GM12891 (cell line): ENCODE results near the gene TMPRSS13.

Experiments used
- DNase-seq: peaks from one replicate; pipeline ENCODE4 v3.0.0; 2011; ENCODE audit warnings: low spot score; ENCODE audit not compliant: insufficient read length
- FAIRE-seq: peaks from 2 replicates; lab custom pipeline; 2011; peaks lifted over from hg19 to GRCh38; lab: Jason Lieb, UNC
- PAX5 ChIP-seq: IDR thresholded peaks from 2 replicates; pipeline ENCODE4 v1.6.1; 2011; ENCODE audit warnings: low read length, moderate library complexity, mild to moderate bottlenecking; ENCODE audit not compliant: insufficient read depth, severe bottlenecking
- POLR2A ChIP-seq: IDR thresholded peaks from 2 replicates; pipeline ENCODE4 v1.6.1; 2011; ENCODE audit warnings: low read depth, low read length, control low read depth
- POLR2AphosphoS5 ChIP-seq: IDR thresholded peaks from 2 replicates; pipeline ENCODE4 v1.6.1; 2011; ENCODE audit warnings: low read depth, low read length, control low read depth
- POU2F2 ChIP-seq: IDR thresholded peaks from 2 replicates; pipeline ENCODE4 v1.6.1; 2011; ENCODE audit warnings: low read depth, mild to moderate bottlenecking, control low read depth, low read length, moderate library complexity
- SPI1 ChIP-seq: IDR thresholded peaks from 2 replicates; pipeline ENCODE4 v1.6.1; 2011; ENCODE audit warnings: low read depth, low read length, control low read depth
- TAF1 ChIP-seq: IDR thresholded peaks from 2 replicates; pipeline ENCODE4 v1.6.1; 2011; ENCODE audit warnings: low read depth, low read length, control low read depth

Gene TMPRSS13

DNA sequence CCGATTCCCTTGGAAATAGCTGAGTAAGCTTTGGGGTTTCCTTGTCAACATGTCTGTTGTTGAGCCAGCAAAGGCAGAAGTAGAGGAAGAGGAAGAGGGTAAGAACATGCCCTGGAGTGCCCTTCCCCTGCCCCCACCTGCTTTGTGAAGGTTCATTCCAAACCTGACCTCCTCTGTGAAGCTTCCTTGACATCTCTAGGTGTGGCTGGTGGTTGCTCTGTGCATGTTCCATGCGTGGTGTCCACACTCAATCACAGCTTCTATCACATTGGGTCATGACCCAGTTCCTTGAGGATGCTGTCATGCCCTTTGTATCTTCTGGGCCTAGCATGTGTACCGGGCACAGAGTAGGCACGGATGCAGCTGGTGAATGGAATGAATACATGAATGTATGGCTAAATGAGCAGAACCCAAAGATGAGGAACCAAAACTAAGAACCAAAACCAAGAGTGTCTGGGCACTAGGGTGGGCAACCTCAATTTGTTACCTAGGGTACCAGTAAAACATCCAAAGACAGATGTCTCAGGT, 29.0 kb downstream of the TMPRSS13 start:
- TF ChIP-seq POLR2AphosphoS5 (no peak), PAX5 (no peak), TAF1 (no peak)
- FAIRE-seq (peak; percentile 28), DNase-seq (no peak)

DNA sequence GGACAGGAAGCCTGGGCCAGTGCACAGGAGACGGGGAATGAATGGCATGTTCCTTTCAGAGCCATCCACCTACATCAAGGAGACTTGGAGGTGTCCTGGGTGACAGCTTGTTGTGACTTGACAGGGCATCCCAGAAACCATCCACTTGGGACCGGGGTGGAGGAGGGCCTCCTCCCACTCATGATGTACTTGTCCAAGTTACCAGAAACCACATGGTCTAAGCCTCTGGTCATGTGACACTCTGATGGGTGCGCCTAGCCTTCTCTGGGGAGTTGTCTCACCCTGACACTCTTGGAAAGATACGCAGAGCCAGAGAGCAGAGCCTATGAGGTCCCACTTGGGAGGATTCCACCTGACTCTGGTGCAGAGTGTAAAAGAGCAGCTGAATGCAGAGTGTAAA, 31.1 kb downstream of the TMPRSS13 start:
- TF ChIP-seq POLR2AphosphoS5 (no peak), SPI1 (no peak), POU2F2 (no peak), POLR2A (no peak), PAX5 (no peak)
- FAIRE-seq = no peak
- DNase-seq = no peak

DNA sequence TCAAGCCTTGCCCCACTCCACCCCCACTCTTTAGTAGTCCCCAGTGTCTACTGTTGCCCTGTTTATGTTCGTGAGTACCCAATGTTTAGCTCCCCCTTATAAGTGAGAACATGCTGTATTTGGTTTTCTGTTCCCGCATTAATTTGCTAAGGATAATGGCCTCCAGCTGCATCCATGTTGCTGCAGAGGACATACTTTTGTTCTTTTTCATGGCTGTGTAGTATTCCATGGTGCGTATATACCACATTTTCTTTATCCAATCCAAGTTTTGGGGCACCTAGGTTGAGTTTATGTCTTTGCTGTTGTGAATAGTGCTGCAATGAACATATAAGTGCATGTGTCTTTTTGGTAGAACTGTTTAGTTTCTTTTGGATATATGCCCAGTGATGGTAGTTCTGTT, 36.6 kb downstream of the TMPRSS13 start:
- no peak for DNase-seq
- TF ChIP-seq TAF1 = no peak
- no peak for TF ChIP-seq PAX5
- no peak for TF ChIP-seq SPI1
- no peak for TF ChIP-seq POLR2AphosphoS5
- no peak for TF ChIP-seq POLR2A
- TF ChIP-seq POU2F2 = no peak
- no peak for FAIRE-seq

DNA sequence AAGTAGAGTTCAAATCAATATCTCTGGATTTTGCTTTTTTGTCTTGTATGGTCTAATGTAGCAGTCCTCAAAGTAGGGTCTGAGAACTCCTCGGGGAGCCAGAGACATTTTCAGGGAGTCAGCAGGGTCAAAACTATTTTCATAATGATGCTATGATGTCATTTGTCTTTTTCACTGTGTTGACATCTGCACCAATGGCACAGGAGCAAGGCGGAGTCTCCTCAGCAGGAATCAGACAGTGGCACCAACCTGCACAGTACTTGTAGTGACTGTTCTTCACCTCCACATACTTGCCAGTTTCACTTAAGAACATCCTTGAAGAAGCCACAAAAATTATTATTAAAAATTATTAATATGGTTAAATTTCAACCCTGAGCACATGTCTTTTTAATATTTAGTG, 37.8 kb downstream of the TMPRSS13 start:
- no peak for FAIRE-seq

DNA sequence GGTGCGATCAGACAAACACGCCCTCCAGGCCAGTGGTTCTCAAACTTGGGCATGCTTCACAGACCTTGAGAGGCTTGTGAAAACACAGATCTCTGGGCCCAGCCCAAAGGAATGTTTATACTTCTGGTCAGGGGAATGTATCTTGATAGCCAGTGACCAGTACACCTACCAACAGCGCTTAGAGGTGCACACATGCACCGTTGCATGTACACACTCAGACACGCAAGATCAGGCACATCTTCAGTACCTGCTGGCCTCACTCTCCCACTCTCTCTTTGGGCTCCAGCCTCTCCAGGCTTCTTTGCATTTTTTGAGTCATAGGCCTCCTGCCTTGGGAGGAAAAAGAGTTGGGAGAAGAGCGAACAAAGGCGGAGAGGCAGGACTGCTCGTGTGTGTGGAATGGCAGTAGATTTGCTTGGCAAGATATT, 41.0 kb downstream of the TMPRSS13 start:
- no peak for TF ChIP-seq PAX5
- no peak for TF ChIP-seq TAF1
- no peak for TF ChIP-seq POU2F2
- no peak for TF ChIP-seq POLR2AphosphoS5
- no peak for TF ChIP-seq SPI1
- TF ChIP-seq POLR2A = no peak
- DNase-seq (no peak), FAIRE-seq (no peak)

More for the DNA sequence above, 37.8 kb downstream of the TMPRSS13 start:
- no peak for DNase-seq
- no peak for TF ChIP-seq SPI1
- no peak for TF ChIP-seq POU2F2
- TF ChIP-seq PAX5 = no peak
- TF ChIP-seq POLR2AphosphoS5 = no peak
- TF ChIP-seq POLR2A = no peak
- no peak for TF ChIP-seq TAF1

DNA sequence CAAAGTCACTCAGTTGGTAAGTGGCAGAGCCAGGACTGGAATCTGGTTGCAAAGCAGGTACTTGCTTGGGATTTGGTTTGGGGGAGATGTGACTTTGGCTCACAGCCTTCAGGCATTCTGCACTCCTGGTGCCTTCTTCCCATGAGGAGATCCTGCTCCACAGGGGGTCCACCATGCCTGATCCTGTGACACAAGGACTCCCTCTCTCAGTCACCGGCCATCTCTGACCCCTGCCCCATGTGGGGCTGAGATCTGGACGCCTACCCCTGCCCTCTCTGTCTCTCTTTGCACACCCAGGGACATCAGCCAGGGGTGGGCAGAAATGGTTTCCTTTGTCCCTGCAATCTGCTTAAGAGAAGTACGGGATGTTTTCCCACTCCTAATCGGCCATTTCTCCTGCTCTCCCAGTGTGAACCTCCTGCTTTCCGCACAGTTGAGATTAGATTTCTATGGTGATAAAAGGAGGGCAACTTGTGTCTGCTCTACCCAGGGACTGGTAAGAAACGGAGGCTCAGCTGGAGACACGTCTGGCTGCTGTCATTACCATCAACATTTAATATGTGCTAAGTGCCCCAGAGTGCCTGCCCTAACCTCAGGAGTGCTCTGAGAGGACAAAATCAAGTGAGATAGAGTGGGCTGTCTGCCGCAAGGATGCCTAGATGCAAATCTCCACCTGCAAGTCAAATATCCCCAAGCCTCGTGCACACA, 41.6 kb downstream of the TMPRSS13 start:
- FAIRE-seq = no peak
- TF ChIP-seq SPI1 = no peak
- no peak for DNase-seq

DNA sequence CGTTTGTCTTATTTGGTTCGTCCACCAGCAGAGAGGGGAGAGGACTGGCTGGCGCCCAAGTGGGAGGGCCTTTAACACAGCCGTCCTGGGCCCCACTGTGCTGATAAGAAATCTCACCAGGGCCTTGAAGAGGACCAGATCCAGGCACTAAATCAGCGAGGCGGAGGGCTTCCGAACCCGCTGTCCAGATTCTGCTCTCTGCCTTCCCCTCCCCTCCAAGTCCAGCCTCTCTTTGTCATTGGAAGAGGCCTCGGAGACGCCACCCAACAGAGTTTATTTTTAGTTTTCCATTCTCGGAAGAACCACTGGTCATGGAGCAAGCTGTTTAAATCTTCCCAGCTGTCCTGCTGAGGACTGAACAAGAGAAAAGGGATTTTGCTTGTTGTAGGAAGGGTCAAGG, 43.4 kb downstream of the TMPRSS13 start:
- no peak for DNase-seq
- no peak for FAIRE-seq
- TF ChIP-seq POLR2AphosphoS5 = no peak
- TF ChIP-seq PAX5 = no peak
- TF ChIP-seq POLR2A = no peak
- TF ChIP-seq POU2F2 = no peak
- TF ChIP-seq TAF1 = no peak
- no peak for TF ChIP-seq SPI1

DNA sequence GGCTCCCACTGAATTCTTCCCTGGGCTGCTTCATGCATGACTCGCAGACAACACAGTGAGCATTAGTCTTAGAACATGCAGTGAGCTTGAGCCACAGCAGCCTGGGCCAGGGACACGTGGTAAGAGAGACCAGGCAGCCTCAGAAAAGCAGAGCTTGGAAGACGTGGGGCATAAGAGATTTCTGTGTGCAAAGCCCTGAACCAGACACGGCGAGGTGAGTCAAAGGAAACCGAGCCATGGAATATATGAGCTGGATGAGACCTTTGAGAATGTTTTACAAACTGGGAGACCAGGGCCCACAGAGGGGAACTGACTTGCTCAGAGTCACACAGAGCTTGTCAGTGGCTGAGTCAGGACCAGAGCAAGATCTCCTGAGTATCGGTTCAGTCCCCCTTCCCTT, 44.2 kb downstream of the TMPRSS13 start:
- no peak for FAIRE-seq
- TF ChIP-seq PAX5 (no peak), POLR2AphosphoS5 (no peak), SPI1 (no peak), TAF1 (no peak), POU2F2 (no peak), POLR2A (no peak)
- DNase-seq = no peak

DNA sequence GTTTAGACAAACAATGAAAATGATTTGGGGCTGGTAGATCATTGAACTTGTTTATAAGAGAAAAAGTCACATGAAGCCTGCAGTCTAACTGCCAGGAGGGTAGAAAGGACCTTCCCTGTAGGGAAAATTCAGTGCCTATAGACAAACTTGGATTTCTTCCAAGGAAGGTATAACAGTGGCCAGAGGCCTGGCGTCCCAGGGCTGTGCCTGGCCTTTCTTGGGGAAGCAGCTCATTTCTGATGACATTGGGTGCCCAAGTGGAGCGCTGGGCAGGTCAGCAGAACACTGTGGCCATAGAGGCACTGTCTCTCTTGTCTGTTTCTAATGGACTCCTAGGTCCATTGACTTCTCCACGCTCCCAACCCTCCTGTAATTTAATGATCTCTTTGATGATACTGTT, 46.1 kb downstream of the TMPRSS13 start:
- FAIRE-seq (no peak), DNase-seq (no peak)
- TF ChIP-seq POU2F2 = no peak
- TF ChIP-seq POLR2AphosphoS5 = no peak
- TF ChIP-seq SPI1 = no peak
- no peak for TF ChIP-seq TAF1
- no peak for TF ChIP-seq POLR2A
- TF ChIP-seq PAX5 = no peak

DNA sequence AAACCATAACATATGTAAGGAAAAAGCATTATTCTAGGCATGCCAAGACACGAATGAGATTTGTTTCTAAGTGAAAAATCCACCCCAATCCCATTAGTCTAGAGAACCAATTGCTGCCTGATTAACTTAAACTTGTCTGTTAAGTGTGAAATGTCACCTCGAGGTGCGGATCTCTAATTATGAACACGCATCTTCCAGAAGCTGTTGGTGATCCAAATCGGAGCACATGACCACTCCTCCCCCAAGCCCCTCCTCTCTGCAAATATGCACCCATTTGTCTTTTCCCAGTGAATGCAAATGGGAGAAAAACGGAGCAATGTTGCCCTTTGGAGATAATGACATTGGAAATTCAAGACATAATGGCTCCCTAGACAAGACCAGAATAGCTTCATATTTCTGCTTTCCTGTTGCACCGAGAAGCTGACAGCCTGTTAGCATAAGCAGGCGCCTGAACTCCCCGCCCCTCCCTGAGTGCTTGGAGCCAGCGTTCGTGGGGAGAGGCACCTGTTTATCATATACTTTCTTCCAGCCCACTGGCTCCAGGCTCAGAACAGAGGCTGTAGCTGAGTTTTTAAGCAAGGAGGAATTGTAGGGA, 46.8 kb downstream of the TMPRSS13 start:
- FAIRE-seq (no peak), DNase-seq (no peak)
- no peak for TF ChIP-seq PAX5
- no peak for TF ChIP-seq TAF1
- TF ChIP-seq POU2F2 = no peak
- no peak for TF ChIP-seq POLR2A

DNA sequence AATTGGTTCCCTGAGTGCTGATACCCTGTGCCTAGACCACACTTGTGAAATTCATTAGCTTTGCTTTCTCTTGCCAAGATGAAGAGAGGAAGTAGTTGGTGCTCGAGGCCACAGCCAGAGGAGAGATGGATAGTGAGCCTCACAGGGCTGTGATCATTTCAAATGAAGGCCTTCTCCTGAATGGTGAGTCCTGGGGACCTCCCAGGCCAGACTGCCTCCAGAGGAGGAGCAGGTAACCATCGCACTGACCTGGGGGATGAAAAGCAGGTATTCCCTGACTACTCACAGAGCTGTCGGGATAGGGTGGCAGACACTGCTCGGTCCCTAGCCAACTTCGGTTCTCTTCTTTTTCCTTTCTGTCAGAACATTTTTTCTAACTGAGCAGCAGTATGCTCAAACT, 48.0 kb downstream of the TMPRSS13 start:
- no peak for DNase-seq
- no peak for FAIRE-seq
- TF ChIP-seq POLR2A (no peak), POLR2AphosphoS5 (no peak), TAF1 (no peak), PAX5 (no peak), POU2F2 (no peak), SPI1 (no peak)
